Suprapubic skin (tissue), 4 donors: Measurements from ENCODE around the gene ACAP3. TPM values are rescaled to one million over a fixed set of nuclear protein-coding genes. Genes with fewer than 3 reads are reported as not detected.
A peak's percentile ranks its signal among the peaks of the same experiment; 100 is the strongest.

Experiments used
- DNase-seq, 2 donors: peaks; one replicate each; pipeline ENCODE4 v3.0.0-alpha.2; 2019; ENCODE audit warnings: low spot score in 2 of 2
- H3K27ac ChIP-seq: fragments of 200-600 bp; sonication (generic); one replicate; pipeline ENCODE4 v1.5.1; 2019
- H3K27me3 ChIP-seq: fragments of 200-600 bp; sonication (generic); one replicate; pipeline ENCODE4 v1.5.1; 2019
- H3K36me3 ChIP-seq: fragments of 200-600 bp; sonication (generic); one replicate; pipeline ENCODE4 v1.5.1; 2019
- H3K4me1 ChIP-seq: fragments of 200-600 bp; sonication (generic); one replicate; pipeline ENCODE4 v1.5.1; 2019
- H3K4me3 ChIP-seq: fragments of 200-600 bp; sonication (generic); one replicate; pipeline ENCODE4 v1.5.1; 2019; ENCODE audit warnings: mild to moderate bottlenecking
- H3K9me3 ChIP-seq: fragments of 200-600 bp; sonication (generic); one replicate; pipeline ENCODE4 v1.5.1; 2019
- CTCF ChIP-seq, 2 donors: fragments of 200-600 bp in 1 of 2; fragments of 450-650 bp in 1 of 2; sonication (generic) in 1 of 2; IDR thresholded peaks; one replicate each; pipeline ENCODE4 v1.5.1; 2016 to 2019; ENCODE audit warnings: antibody characterized with exemption in 2 of 2, mild to moderate bottlenecking in 1 of 2, moderate library complexity in 1 of 2
- EP300 ChIP-seq: sonication (generic); formaldehyde crosslinking; IDR thresholded peaks from one replicate; pipeline ENCODE4 v1.6.1; 2017; ENCODE audit warnings: antibody characterized with exemption
- POLR2A ChIP-seq, 2 donors: fragments of 450-650 bp; IDR thresholded peaks; one replicate each; pipeline ENCODE4 v1.6.1; 2017; ENCODE audit warnings: antibody characterized with exemption in 2 of 2, mild to moderate bottlenecking in 2 of 2, moderate library complexity in 2 of 2
- POLR2AphosphoS5 ChIP-seq, 3 donors: sonication (generic); formaldehyde crosslinking; IDR thresholded peaks; one replicate each; pipeline ENCODE4 v1.6.1; 2017; ENCODE audit warnings: antibody characterized with exemption in 3 of 3
- WGBS: methylation state at CpG from one replicate; pipeline ENCODE4 v1.1.5; 2018; 5-methylcytosine and 5-hydroxymethylcytosine counted together
- total RNA-seq, 4 donors: library from RNA; depleted of rRNA; stranded (reverse); fragments of >200 nt; gene quantifications; one replicate each; pipeline ENCODE4 v1.1.0, GENCODE V29; 2016

The ACAP3 gene
- total RNA-seq, 4 donors from 2014 or later: 112 to 309 (median 148) TPM

GRCh38 chr1:1321477-1321876 lies 13.7 kb upstream of the ACAP3 start:
- peaks cover 24% of the 10 kb centered on the region for H3K36me3 ChIP-seq
- no peaks in the 10 kb centered on the region for H3K27me3 ChIP-seq
- H3K27ac ChIP-seq: no peak overlapping the region
- peaks cover 75% of the 10 kb centered on the region for H3K4me1 ChIP-seq
- no peak for DNase-seq
- WGBS: no CpG with 5 or more reads among the region's 8 CpGs
- TF ChIP-seq CTCF (IDR thresholded peaks at IDR 0.05): no peak
- no peak for TF ChIP-seq EP300
- TF ChIP-seq POLR2AphosphoS5 (IDR thresholded peaks at IDR 0.05): no peak
- H3K4me3 ChIP-seq: no peak overlapping the region
- no peaks in the 10 kb centered on the region for H3K9me3 ChIP-seq

GRCh38 chr1:1320666-1321448 lies 13.1 kb upstream of the ACAP3 start:
- Histone ChIP-seq H3K27ac (no peak overlapping the region), H3K36me3 (peaks cover 24% of the 10 kb centered on the region), H3K4me1 (peaks cover 68% of the 10 kb centered on the region), H3K4me3 (no peak overlapping the region), H3K27me3 (no peaks in the 10 kb centered on the region), H3K9me3 (no peaks in the 10 kb centered on the region)
- WGBS: no CpG with 5 or more reads among the region's 23 CpGs
- TF ChIP-seq EP300 (no peak), POLR2A (IDR thresholded peaks at IDR 0.05) (no peak), CTCF (IDR thresholded peaks at IDR 0.05) (no peak), POLR2AphosphoS5 (IDR thresholded peaks at IDR 0.05) (no peak)
- DNase-seq: no peak

GRCh38 chr1:1319646-1319941 lies 11.9 kb upstream of the ACAP3 start:
- H3K9me3 ChIP-seq: no peaks in the 10 kb centered on the region
- peaks cover 58% of the 10 kb centered on the region for H3K4me1 ChIP-seq

GRCh38 chr1:1318777-1319645 lies 11.3 kb upstream of the ACAP3 start:
- Histone ChIP-seq H3K27ac (peak overlapping the region; percentile 50), H3K9me3 (no peaks in the 10 kb centered on the region), H3K27me3 (no peaks in the 10 kb centered on the region), H3K4me1 (peaks cover 58% of the 10 kb centered on the region), H3K36me3 (peaks cover 37% of the 10 kb centered on the region), H3K4me3 (no peak overlapping the region)
- DNase-seq: no peak
- 88% methylated on average over 23 of the region's 36 CpGs for WGBS
- TF ChIP-seq POLR2A (IDR thresholded peaks at IDR 0.05) (no peak), CTCF (IDR thresholded peaks at IDR 0.05) (no peak), POLR2AphosphoS5 (IDR thresholded peaks at IDR 0.05) (no peak), EP300 (no peak)

More at GRCh38 chr1:1319646-1319941, 11.9 kb upstream of the ACAP3 start:
- DNase-seq: no peak
- H3K4me3 ChIP-seq: no peak overlapping the region
- no peak for TF ChIP-seq POLR2AphosphoS5 (IDR thresholded peaks at IDR 0.05)
- TF ChIP-seq CTCF (IDR thresholded peaks at IDR 0.05): no peak
- TF ChIP-seq POLR2A (IDR thresholded peaks at IDR 0.05): no peak
- no peak for TF ChIP-seq EP300
- H3K36me3 ChIP-seq: peaks cover 31% of the 10 kb centered on the region
- WGBS: 91% methylated on average over 13 of the region's 13 CpGs
- H3K27ac ChIP-seq: no peak overlapping the region
- H3K27me3 ChIP-seq: no peaks in the 10 kb centered on the region

GRCh38 chr1:1318131-1318652 lies 10.5 kb upstream of the ACAP3 start:
- Histone ChIP-seq H3K9me3 (no peaks in the 10 kb centered on the region), H3K4me1 (peaks cover 50% of the 10 kb centered on the region), H3K27me3 (no peaks in the 10 kb centered on the region), H3K4me3 (no peak overlapping the region), H3K36me3 (peaks cover 45% of the 10 kb centered on the region), H3K27ac (peak overlapping the region; percentile 50)
- WGBS: 44% methylated on average over 9 of the region's 9 CpGs
- no peak for TF ChIP-seq CTCF (IDR thresholded peaks at IDR 0.05)
- TF ChIP-seq POLR2AphosphoS5 (IDR thresholded peaks at IDR 0.05): no peak
- no peak for TF ChIP-seq EP300
- TF ChIP-seq POLR2A (IDR thresholded peaks at IDR 0.05): no peak
- peak in 1 of 2 donors; percentile 92 for DNase-seq
